ENCODE results near the gene PCDHGC3. TPM values are rescaled to one million over a fixed set of nuclear protein-coding genes. Genes with fewer than 3 reads are reported as not detected.
A peak's percentile ranks its signal among the peaks of the same experiment; 100 is the strongest.

PCDHGC3 gene
- total and polyA plus RNA-seq, 2 experiments from 2014 or later = 12.9 to 13.8 TPM

DNA sequence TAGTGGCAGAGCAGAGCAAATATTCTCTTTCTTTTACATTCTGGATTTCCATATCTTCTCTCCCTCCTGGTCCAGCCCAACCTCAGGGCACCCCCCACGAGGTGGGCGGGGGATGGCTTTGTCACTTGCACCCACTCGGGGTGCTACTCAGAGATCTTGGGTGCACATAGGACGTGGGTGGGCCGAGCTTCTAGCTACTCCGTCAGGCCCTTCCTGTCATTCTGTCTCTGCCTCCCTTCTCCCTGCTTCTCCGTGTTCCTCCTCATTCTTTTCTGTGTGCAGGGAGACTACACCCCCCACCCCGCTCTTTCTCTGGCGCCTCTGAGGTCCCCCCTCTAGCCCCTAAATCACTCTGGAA lies 32.7 kb downstream of the PCDHGC3 start:
- peak overlapping the region; percentile 71 for H3K4me3 Mint-ChIP-seq
- H3K27ac Mint-ChIP-seq = 0 out of 2 replicates have a peak overlapping the region, but pooled peaks have one; percentile 29
- Histone ChIP-seq H3K4me2 (peak overlapping the region; percentile 88), H2AFZ (no peak overlapping the region), H3K27ac (ENCODE audit: low read depth) (peak overlapping the region; percentile 26; the same call in 1 of the 2 replicates), H3K9me2 (ENCODE audit: insufficient read depth) (no peaks in the 10 kb centered on the region), H3K4me3 (peak overlapping the region; percentile 60), H4K20me1 (replicated peaks; ENCODE audit: insufficient read depth) (no peaks in the 10 kb centered on the region), H3F3A (replicated peaks; ENCODE audit: low read depth) (0 out of 2 replicates have a peak, but pooled peaks cover 4% of the 10 kb centered on the region), H3K79me2 (replicated peaks; ENCODE audit: insufficient read depth) (no peaks in the 10 kb centered on the region), H3K4me1 (ENCODE audit: insufficient read depth) (peaks cover 19% of the 10 kb centered on the region), H3K27me3 (ENCODE audit: insufficient read depth) (0 out of 2 replicates have a peak, but pooled peaks cover 4% of the 10 kb centered on the region), H3K36me3 (ENCODE audit: insufficient read depth) (no peaks in the 10 kb centered on the region)
- peaks cover 20% of the 10 kb centered on the region for H3K27me3 Mint-ChIP-seq (ENCODE audit: insufficient read depth, low read depth, poor library complexity)
- peaks cover 21% of the 10 kb centered on the region for H3K36me3 Mint-ChIP-seq (ENCODE audit: low read depth)
- peaks cover 28% of the 10 kb centered on the region for H3K4me1 Mint-ChIP-seq
- H3K9me3 Mint-ChIP-seq = no peaks in the 10 kb centered on the region
- TF ChIP-seq, protein P1, sequence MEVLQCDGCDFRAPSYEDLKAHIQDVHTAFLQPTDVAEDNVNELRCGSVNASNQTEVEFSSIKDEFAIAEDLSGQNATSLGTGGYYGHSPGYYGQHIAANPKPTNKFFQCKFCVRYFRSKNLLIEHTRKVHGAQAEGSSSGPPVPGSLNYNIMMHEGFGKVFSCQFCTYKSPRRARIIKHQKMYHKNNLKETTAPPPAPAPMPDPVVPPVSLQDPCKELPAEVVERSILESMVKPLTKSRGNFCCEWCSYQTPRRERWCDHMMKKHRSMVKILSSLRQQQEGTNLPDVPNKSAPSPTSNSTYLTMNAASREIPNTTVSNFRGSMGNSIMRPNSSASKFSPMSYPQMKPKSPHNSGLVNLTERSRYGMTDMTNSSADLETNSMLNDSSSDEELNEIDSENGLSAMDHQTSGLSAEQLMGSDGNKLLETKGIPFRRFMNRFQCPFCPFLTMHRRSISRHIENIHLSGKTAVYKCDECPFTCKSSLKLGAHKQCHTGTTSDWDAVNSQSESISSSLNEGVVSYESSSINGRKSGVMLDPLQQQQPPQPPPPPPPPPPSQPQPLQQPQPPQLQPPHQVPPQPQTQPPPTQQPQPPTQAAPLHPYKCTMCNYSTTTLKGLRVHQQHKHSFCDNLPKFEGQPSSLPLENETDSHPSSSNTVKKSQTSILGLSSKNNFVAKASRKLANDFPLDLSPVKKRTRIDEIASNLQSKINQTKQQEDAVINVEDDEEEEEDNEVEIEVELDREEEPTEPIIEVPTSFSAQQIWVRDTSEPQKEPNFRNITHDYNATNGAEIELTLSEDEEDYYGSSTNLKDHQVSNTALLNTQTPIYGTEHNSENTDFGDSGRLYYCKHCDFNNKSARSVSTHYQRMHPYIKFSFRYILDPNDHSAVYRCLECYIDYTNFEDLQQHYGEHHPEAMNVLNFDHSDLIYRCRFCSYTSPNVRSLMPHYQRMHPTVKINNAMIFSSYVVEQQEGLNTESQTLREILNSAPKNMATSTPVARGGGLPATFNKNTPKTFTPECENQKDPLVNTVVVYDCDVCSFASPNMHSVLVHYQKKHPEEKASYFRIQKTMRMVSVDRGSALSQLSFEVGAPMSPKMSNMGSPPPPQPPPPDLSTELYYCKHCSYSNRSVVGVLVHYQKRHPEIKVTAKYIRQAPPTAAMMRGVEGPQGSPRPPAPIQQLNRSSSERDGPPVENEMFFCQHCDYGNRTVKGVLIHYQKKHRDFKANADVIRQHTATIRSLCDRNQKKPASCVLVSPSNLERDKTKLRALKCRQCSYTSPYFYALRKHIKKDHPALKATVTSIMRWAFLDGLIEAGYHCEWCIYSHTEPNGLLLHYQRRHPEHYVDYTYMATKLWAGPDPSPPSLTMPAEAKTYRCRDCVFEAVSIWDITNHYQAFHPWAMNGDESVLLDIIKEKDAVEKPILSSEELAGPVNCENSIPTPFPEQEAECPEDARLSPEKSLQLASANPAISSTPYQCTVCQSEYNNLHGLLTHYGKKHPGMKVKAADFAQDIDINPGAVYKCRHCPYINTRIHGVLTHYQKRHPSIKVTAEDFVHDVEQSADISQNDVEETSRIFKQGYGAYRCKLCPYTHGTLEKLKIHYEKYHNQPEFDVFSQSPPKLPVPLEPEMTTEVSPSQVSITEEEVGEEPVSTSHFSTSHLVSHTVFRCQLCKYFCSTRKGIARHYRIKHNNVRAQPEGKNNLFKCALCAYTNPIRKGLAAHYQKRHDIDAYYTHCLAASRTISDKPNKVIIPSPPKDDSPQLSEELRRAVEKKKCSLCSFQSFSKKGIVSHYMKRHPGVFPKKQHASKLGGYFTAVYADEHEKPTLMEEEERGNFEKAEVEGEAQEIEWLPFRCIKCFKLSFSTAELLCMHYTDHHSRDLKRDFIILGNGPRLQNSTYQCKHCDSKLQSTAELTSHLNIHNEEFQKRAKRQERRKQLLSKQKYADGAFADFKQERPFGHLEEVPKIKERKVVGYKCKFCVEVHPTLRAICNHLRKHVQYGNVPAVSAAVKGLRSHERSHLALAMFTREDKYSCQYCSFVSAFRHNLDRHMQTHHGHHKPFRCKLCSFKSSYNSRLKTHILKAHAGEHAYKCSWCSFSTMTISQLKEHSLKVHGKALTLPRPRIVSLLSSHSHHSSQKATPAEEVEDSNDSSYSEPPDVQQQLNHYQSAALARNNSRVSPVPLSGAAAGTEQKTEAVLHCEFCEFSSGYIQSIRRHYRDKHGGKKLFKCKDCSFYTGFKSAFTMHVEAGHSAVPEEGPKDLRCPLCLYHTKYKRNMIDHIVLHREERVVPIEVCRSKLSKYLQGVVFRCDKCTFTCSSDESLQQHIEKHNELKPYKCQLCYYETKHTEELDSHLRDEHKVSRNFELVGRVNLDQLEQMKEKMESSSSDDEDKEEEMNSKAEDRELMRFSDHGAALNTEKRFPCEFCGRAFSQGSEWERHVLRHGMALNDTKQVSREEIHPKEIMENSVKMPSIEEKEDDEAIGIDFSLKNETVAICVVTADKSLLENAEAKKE (CRISPR knock-in tag; IDR thresholded peaks at IDR 0.05) = no peak
- TF ChIP-seq EZH2 (IDR thresholded peaks at IDR 0.05; ENCODE audit: low read depth, unreplicated experiment) (no peak), POLR2AphosphoS5 (IDR thresholded peaks at IDR 0.05; ENCODE audit: low read depth) (no peak)
- no peak for ATAC-seq
- no peak for DNase-seq (ENCODE audit: low spot score)

DNA sequence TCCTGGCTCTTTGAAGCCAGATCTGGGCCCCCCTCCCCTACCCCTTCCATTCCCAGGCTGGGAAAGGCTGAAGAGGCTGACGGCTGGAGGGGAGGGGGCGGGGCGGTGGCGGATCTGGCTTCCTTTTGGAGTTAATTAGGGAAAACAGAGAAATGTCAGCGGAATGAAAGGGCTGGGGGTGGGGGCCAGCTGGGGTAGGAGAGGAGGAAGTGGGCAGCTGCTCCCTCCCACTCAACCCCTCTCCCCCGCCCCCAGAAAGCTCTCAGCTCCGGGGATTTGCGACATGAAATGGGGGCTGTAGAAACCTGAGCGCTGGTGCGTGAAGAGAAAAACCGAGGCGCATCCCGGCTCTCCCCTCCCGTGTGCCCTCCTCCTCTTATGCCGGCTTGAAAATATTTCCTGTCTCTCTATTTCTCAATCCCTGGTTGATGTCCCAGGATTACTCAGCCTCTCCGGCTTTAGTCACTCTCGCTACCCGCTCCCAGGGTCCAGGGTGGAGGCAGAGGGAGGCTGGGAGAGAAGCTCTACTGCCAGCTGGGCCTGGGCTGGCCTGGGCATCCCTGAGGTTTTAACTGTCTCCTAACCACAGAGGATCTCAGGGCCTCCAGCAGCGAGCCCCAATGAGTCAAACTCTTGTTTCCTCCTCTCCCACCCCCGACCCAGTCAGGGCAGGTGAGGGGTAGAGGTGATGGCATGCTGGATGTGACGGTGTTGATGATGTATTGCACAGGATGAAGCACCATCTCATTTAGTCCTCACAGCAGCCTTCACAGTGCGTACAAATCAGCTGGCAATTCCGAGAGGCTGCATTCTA lies 33.2 kb downstream of the PCDHGC3 start:
- DNase-seq (ENCODE audit: low spot score) (peak; percentile 80), ATAC-seq (peak; percentile 16)
- Histone ChIP-seq H3K27me3 (ENCODE audit: insufficient read depth) (0 out of 2 replicates have a peak, but pooled peaks cover 4% of the 10 kb centered on the region), H3K79me2 (replicated peaks; ENCODE audit: insufficient read depth) (no peaks in the 10 kb centered on the region), H3K4me2 (peak overlapping the region; percentile 88), H4K20me1 (replicated peaks; ENCODE audit: insufficient read depth) (no peaks in the 10 kb centered on the region), H3K9me2 (ENCODE audit: insufficient read depth) (no peaks in the 10 kb centered on the region), H3K4me3 (peak overlapping the region; percentile 60), H3K36me3 (ENCODE audit: insufficient read depth) (no peaks in the 10 kb centered on the region), H3K27ac (ENCODE audit: low read depth) (peak overlapping the region; percentile 59), H2AFZ (peak overlapping the region; percentile 76; the same call in 1 of the 2 replicates), H3K4me1 (ENCODE audit: insufficient read depth) (peaks cover 19% of the 10 kb centered on the region), H3F3A (replicated peaks; ENCODE audit: low read depth) (0 out of 2 replicates have a peak, but pooled peaks cover 4% of the 10 kb centered on the region)
- peaks cover 25% of the 10 kb centered on the region for H3K27me3 Mint-ChIP-seq (ENCODE audit: insufficient read depth, low read depth, poor library complexity)
- peaks cover 33% of the 10 kb centered on the region for H3K4me1 Mint-ChIP-seq
- peak overlapping the region; percentile 71 for H3K4me3 Mint-ChIP-seq
- peak overlapping the region; percentile 89 for H3K27ac Mint-ChIP-seq
- H3K9me3 Mint-ChIP-seq = no peaks in the 10 kb centered on the region
- H3K36me3 Mint-ChIP-seq (ENCODE audit: low read depth) = peaks cover 21% of the 10 kb centered on the region
- TF ChIP-seq ZNF331 (CRISPR knock-in tag; IDR thresholded peaks at IDR 0.05; ENCODE audit: low read depth) = no peak
- TF ChIP-seq, protein P2, sequence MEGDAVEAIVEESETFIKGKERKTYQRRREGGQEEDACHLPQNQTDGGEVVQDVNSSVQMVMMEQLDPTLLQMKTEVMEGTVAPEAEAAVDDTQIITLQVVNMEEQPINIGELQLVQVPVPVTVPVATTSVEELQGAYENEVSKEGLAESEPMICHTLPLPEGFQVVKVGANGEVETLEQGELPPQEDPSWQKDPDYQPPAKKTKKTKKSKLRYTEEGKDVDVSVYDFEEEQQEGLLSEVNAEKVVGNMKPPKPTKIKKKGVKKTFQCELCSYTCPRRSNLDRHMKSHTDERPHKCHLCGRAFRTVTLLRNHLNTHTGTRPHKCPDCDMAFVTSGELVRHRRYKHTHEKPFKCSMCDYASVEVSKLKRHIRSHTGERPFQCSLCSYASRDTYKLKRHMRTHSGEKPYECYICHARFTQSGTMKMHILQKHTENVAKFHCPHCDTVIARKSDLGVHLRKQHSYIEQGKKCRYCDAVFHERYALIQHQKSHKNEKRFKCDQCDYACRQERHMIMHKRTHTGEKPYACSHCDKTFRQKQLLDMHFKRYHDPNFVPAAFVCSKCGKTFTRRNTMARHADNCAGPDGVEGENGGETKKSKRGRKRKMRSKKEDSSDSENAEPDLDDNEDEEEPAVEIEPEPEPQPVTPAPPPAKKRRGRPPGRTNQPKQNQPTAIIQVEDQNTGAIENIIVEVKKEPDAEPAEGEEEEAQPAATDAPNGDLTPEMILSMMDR (conservative IDR thresholded peaks at IDR 0.05; ENCODE audit: low read depth in 2 of 2) = no peak
- no peak for TF ChIP-seq STAT1 (IDR thresholded peaks at IDR 0.05; ENCODE audit: unreplicated experiment)
- no peak for TF ChIP-seq ZNF114 (CRISPR knock-in tag; IDR thresholded peaks at IDR 0.05)
- TF ChIP-seq, protein P3, sequence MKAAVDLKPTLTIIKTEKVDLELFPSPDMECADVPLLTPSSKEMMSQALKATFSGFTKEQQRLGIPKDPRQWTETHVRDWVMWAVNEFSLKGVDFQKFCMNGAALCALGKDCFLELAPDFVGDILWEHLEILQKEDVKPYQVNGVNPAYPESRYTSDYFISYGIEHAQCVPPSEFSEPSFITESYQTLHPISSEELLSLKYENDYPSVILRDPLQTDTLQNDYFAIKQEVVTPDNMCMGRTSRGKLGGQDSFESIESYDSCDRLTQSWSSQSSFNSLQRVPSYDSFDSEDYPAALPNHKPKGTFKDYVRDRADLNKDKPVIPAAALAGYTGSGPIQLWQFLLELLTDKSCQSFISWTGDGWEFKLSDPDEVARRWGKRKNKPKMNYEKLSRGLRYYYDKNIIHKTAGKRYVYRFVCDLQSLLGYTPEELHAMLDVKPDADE (IDR thresholded peaks at IDR 0.05) = no peak
